Putamen (tissue), 1 donor: ENCODE measurements around the gene OR4D2.

ENCODE experiments used
- DNase-seq: peaks from one replicate; pipeline ENCODE4 v3.0.0-alpha.2; 2016; ENCODE audit warnings: low spot score

Gene OR4D2

DNA sequence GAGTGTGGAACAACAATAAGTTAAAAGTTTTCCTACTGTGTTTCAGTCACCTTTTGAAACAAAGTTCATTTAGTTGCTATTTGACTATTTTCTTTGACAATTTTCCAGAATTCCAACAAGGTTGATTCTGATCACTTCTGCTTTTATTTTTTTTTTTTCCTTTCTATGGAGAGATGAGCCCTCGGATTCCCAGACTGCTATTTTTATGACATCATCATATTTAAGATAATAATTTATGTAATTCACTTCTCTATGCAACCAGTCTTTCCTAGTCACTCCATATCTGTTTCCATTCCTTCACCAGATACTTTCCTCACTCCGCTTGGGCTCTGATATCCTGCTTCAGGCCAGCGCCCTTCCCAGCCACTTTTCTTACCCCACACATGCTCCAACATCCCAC lies 8.1 kb downstream of the OR4D2 start:
- DNase-seq = no peak

DNA sequence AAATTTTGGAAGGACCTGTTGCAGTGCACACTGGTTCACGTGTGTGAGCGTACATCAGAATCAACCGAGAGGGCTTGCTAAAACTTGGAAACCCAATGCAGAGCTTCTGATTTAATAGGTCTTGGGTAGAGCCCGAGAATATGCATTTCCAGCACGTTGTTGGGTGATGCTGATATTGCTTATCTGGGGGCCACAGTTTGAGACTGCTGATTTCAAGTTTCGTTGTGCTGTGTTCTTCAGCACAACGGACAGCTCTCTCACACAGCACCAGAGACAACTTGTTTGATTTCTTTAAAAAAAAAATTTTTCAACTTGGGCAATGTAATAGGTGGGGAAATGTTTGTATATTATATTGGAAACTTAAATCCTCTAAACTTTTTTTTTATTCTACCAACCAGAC lies 9.4 kb downstream of the OR4D2 start:
- DNase-seq = no peak

DNA sequence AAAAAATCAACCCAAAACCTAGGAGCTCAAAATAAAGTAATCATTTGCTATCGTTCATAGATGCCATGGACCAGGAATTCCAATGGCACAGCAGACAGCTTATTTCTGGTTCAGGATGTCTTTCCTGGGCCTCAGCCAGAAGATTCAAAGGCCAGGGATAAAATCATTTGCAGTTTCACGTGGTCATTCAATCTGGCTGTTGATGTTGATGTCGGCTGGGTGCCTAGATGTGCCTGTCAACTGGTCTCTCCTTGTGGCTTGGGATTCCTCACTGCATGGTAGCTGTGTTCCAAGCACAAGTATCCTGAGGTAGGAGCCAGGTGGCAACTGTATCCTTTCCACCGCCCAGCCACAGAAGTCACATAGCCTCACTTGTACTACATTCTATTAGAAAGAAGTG lies 15.0 kb downstream of the OR4D2 start:
- no peak for DNase-seq

DNA sequence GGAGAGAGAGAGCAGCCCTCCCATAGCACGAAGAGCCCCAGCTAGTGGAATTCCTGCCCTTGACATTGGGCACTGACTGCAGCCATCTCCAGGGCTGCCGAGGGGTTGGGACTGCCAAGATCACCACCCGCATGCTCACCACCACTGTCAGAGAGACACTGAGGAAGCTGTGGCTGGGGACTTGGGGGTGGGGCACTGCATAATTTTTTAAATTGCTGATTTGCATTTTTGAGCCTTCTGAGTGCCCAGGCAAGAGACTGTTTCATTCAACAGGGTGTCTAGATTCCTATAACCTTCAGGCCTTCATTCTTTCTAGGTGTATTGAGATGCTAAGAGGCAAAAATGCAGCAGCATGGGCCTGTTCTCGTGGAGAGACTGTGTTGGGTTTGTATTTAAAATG lies 16.7 kb downstream of the OR4D2 start:
- DNase-seq = no peak

DNA sequence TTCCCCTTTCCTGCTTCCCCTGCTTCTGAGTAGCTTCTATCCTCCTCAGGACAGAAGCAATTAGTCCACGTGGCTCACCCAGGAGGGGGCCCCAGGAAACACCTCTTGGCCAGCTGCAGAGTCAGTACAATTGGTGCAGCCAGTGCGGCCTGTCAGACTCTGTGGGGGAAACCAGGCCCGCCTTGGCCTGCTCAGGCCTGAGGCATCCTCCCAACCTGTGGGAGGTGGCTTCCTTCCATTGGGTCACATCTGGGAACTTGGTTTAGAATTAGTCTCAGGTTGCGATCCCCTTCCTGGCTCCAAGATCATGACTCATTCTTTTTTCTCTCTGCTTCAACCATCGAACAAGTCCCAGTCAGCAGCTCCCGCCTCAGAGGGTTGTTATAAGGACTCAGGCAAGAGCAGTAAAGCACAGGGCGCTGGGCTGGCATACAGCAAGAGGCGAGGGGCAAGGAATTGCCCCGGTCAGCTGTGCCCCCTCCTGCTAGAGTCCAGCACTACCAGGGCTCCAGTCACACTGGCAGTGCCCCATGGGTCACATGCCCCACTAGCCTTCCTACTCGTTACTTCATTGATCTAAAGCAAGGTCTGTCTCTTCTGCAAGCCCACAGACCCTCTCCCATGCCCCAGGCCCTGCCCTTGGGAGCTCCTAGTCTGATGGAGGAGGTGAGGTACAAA lies 17.7 kb downstream of the OR4D2 start:
- no peak for DNase-seq

DNA sequence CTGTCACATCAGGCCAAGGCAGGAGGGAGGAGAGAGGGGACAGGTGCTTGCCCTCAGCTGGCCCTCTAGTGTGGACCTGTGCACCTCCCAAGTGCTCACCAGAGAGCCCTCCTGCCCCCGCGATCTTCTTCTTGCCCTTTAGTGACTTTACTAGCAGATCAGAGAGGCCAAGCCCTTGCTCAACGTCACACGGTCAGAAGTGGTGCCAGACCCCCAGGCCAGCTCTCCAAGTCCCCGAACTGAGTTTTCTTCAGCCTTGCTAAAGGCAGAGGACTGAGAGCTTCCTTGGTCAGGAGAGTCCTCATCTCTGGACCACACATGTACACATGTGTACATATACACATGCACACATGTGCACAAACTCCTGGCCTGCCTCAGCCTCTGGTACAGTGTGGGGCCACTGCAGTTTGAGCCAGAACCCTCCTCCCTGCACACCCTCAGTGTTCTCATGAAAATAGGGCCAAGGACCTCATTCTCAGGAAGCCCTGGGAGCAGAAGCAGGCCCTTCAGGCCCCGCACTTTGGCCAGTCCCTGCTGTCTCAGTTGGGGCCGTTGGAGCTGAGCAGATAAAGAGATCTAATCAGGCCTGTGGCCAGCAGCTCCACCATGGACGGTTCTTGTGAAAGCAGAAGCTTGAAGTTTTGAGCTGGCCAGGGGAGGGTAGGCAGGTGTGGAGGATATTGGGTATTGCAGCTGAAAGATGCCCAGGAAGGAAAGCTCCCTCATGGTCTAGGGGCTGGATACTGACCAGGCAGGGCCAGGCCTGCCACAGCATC lies 18.4 kb downstream of the OR4D2 start:
- no peak for DNase-seq

DNA sequence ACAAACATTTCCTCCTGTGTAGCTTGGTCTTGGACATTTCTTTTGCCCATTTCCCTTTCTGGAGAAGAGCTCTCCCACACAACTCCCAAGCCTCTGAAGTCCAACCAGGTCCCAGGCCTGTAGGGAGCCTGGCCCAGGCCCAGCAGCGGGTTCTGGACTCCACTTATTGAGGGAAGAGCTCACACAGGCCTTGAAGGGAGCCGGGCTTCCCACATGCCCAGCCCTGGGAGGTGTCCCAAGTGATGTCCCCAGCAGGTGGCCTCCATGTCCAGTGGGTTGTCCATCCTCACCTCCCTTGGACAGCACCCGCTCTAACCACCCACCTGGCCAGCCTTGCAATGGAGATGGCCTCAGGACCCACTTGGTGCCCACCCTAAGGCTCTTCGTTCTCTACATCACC lies 19.8 kb downstream of the OR4D2 start:
- no peak for DNase-seq

DNA sequence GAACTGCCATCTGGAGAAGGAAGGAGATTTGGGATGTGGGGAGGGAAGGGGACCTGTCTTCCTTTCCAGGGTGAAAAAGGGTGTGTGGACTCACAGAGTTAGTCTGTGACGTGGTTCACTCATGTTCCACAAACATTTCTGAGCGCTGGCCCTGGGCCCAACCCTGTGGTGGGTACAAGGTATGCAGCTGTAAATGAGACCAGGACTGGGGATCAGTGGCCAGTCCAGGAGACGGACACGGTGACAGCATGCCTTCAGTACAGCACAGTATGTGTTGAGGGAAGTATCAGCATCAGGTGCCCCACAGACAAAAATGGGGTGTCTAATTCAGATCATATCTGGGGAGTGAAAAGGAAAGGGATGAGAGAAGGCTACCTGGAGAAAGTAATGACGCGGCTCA lies 20.3 kb downstream of the OR4D2 start:
- no peak for DNase-seq

DNA sequence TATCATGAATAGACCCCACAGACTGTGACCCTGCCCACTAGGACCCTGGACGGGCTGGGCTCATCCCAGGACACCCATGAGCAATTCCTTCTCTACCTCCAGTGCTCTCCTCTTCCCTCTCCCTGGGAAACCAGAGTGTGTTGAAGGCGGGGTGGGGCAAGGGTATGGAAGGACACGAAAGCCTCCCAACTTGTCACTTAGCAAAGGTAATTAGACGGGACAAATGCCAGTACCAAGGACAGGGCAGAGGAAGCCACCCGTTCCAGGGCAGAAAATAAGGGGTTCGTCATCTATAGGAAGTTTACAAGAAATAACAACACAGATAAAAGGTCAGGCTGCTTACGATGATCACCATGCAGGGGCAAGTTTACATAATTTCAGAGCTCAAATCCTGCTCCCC lies 20.9 kb downstream of the OR4D2 start:
- DNase-seq = no peak

DNA sequence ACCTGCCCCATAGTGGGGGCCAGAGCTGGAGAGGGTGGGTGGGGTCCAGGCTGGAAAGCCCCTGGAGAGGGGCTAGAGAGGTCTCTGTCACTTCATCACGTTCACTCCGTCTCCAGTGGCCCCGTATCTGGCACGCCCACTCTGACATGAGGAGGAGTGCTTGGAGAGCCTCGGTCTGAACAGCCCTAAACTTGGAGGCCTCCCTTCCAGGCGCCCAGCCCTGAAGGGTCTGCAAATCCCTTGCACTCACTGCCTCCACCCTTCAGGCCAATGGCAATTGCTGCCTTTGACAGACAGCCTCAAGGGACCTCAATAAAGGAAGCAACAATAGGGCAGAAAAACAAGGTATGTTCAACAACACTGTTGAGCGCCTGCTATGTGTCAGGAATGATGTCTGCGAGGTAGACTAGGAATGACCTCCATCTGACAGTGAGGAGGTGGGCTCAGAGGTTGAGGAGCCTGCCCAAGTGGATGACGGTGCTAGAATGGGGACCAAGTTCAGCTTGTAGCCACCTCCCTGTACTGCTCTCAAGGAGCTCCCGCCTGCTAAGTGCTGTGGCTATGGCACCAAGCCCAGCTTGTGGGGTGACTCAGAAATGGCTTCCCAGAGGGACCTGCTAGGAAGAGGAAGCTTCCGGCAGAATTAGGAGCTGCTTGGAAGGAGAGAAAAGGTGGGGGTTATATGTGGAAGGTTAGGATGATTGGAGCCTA lies 22.8 kb downstream of the OR4D2 start:
- DNase-seq = no peak

DNA sequence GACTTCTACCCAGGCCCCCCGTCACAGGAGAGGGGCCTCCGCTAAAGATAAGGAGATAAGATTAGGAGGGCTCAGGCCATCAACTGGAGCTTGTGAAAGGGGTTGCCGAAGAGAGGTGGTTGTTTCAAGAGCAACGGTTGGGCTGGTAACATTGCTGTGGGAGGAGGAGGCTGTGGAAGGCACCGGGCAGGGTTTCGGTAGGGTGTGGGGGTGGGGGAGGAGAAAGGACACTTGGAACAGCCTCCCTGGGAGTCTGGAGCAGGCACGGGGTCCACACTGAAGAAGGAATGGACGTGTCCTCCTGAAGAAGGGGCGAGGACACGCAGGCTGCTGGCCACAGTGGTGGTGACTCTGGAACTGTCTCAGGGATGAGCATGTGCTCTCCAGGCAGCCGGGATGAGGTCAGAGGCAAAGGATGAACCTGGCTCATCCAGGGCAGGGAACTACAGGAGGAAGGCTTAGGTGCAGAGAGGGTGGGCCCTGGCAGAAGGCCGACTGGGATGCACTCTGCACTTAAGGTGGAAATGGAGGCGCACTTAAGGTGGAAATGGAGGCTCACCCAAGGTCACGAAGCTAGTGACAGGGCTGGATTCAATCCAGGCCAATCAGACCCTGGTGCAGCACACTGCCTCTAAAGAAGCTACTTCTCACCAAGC lies 24.6 kb downstream of the OR4D2 start:
- DNase-seq = no peak

DNA sequence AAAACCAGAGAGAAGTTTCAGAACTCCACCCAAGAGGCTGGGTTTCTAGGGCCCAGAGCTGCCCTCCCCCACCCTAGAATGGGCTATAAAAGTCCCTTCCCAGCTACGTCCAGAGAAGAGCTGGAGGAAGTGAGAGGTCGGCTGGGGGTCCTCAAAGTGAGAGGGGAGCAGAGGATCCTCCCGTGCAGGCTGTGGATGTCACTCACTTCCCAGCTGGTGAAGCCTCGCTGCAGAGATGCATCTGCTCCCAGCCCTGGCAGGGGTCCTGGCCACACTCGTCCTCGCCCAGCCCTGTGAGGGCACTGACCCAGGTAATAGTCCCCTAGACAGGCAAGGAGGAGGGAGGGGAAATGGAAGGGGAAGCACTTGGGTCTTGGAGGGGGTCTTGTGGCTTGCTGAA lies 25.8 kb downstream of the OR4D2 start, which contains the start of gene EPX:
TSS of gene EPX (plus strand) at position 115 of the 400 bp plus-strand sequence. CDS start at position 236, 121 bp downstream.
- no peak for DNase-seq

DNA sequence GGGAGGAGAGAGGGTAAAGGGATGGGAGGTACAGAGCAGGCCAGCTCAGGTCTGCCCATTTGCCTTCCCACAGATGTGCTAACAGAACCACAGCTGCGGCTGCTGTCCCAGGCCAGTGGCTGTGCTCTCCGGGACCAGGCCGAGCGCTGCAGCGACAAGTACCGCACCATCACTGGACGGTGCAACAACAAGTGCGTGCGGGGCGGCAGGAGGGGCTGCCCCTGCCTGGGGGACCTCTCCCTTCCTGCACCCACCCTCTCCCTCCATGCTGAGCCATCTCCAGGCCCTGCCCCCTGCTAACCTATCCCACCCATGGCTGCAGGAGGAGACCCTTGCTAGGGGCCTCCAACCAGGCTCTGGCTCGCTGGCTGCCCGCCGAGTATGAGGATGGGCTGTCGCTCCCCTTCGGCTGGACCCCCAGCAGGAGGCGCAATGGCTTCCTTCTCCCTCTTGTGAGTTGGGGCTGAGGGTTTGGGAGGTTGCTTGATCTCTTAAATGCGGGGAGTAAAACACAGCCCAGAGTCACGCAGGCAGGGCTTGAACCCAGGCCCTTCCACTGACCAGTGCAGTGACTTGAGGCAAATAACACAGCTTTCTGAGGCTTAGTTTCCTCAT lies 27.0 kb downstream of the OR4D2 start:
- no peak for DNase-seq

DNA sequence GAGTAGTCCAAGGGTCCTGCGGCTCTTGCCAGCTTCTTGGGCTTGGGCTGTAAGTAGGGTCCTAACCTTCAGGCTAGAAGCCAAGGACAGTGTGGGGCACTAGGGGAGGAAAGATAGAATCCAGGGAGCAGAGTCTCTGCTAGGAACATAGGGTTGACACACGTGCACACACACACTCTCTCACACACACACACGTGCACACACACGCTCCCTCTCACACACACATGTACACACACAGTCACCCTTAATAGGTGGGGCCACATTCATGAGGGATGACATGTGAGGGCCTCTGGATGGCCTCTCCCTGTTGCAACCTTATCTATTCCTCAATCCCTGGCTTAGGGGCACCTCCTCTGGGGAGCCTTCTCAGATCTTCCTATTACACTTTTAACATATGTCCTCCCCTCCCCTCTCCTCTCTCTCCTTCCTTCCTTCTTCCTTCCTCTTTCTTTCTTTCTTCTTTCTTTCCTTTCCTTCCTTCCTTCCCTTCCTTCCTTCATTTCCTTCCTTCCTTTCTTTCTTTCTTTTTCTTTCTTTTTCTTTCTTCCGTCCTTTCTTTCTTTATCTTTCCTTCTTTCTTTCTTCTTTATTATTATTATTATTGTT lies 28.8 kb downstream of the OR4D2 start:
- no peak for DNase-seq

DNA sequence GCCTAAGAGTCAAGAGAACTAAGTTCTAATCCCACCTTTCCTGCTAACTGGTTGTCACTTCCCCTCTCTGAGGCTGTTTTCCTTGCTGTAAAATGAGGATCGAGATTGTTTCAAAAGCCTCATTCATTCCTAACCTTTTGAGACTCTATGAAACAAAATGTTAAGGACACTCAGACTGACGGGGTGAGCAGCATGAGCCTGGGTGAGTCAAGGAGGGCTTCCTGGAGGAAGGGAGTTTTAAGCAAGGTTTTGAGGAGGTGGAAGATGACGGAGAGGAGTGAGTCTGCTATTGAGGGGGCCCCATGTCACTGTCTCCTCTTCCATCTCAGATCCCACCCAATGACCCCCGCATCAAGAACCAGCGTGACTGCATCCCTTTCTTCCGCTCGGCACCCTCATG lies 29.8 kb downstream of the OR4D2 start:
- no peak for DNase-seq

DNA sequence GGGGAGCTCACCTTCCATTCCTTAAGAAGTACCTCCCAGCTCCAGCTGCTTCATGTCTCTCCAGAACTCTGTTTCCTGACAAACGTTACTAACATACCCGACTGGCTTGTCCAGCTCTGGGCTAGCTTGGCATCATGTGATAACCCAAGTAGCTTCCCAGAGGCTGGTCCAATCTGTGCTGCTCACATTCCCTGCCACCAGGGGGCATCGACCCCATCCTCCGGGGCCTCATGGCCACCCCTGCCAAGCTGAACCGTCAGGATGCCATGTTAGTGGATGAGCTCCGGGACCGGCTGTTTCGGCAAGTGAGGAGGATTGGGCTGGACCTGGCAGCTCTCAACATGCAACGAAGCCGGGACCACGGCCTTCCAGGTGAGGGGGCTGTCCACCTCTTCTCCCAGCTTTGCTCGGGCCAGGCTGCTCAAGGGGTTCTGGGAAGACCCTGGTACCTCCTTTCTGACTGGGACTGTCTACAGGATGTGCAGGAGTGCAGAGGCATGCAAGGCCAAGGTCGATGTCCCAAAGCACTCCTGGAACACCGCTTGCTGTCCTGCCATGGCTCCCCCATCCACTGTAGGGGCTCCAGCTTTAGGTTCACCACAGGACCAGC lies 33.3 kb downstream of the OR4D2 start:
- no peak for DNase-seq

DNA sequence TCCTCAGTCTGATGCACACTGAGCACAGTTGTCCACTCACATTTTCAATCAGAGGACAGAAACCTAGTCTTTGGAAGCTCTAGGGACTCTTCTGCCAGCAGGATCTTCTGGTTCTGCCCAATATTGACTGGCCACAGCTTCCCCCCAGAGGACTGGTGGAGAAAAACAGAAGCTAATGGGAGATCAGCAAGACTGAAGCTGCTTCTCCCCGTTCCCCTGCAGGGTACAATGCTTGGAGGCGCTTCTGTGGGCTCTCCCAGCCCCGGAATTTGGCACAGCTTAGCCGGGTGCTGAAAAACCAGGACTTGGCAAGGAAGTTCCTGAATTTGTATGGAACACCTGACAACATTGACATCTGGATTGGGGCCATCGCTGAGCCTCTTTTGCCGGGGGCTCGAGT lies 36.1 kb downstream of the OR4D2 start:
- no peak for DNase-seq

DNA sequence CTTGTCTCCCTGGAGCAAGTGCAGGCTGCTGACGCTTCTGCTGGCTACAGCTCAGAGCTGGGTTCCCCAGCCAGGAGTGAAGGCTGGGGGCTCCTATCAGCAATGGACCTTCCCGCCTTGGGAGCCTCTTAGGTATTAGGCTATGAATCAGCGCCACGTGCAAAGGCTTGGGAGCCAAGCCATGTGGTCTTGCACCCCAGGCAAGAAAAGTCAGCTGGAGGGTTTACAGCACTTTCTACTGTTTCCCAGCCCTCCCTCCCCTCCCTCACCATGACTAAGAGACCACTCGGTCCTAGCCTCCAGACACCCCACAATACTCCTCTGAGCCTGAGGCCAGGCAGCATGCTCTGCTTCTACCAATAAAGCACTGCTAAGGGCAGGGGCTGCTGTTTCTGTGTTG lies 38.0 kb downstream of the OR4D2 start:
- no peak for DNase-seq

DNA sequence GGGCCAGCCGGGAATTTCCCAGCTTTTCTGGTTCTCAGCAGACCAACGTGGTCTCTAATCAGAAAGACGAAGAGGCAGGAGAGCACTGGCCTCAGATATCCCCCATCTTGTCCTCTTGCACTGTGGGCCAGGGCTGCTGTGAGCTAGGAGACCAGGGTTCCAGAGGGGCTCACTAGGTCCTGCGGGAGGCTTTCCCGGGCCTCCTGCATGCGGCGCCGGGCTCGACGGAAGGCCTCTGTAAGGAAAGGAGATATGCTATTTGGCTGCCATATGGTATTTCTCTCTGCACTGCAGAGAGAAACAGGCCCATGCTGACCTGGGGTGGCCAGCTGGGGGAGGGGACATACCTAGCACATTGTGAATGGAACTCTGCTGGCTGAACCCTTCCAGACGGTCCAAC lies 39.2 kb downstream of the OR4D2 start:
- no peak for DNase-seq

DNA sequence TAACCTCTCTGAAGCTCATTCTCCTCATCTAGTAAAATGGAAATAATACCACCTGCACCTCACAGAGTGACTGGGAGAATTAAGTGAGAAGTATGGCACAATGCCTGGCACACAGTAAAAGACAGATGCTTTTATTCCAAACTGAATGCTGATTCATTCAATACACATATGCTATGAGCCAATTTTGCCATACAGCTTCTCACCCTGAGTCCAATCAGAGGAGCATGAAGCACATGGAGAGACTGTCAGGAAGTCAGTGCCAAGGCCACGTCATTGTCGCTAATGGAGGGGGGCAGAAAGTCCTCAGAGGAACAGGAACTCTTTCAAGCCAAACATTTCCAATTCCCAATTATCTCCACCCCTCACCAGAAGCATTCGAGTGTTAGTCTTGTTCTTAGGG lies 40.7 kb downstream of the OR4D2 start:
- no peak for DNase-seq

DNA sequence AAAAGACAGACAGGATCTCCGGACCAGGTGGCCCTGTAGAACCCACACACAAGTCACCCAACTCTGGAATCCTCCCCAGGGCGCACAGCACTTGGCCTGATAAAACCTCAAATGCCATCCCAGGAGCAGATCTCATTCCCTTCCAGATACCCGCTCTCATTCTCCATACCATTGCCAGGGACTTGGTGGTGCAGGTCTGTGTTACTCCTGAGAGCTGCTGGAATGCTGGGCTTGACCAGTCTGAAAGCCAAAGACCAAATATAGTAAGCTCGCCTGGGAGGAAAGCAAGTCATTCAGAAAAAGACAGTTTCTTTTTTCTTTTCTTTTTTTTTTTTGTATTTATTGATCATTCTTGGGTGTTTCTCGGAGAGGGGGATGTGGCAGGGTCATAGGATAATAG lies 41.6 kb downstream of the OR4D2 start:
- DNase-seq = no peak
